Activated CD8-positive, alpha-beta T cell treated with anti-CD3 and anti-CD28 coated beads for 36 hours (primary cell): ENCODE data around the gene MVB12B. TPM values are rescaled to one million over a fixed set of nuclear protein-coding genes. Genes with fewer than 3 reads are reported as not detected.
A peak's percentile ranks its signal among the peaks of the same experiment; 100 is the strongest.
"Not testable (repeated sequence)": the region's sequence is repeated elsewhere in the genome, so short reads cannot be mapped to it uniquely, and the experiment has no call there.

Experiments
- ATAC-seq: fragments of 200-7000 bp; cut with Tn5 transposase; one replicate; pipeline ENCODE4 v1.10.0; 2021; ENCODE audit warnings: mild to moderate bottlenecking, moderate library complexity
- CTCF ChIA-PET: fragments of 350-600 bp; sonication (Branson Sonifier 250); formaldehyde crosslinking; loops from one replicate; lab custom pipeline; 2021; ENCODE audit warnings: antibody characterized with exemption; lab: Charles Lee
- POLR2A ChIA-PET: fragments of 350-600 bp; sonication (Branson Sonifier 250); formaldehyde crosslinking; loops from one replicate; lab custom pipeline; 2021; ENCODE audit warnings: antibody characterized with exemption; lab: Charles Lee
- DNase-seq: peaks from one replicate; pipeline ENCODE4 v3.0.0-alpha.2; 2020
- H3K27ac Mint-ChIP-seq: one replicate; pipeline ENCODE4 v1.8.0; 2021; ENCODE audit warnings: mild to moderate bottlenecking, mixed read lengths
- H3K27me3 Mint-ChIP-seq: one replicate; pipeline ENCODE4 v1.8.0; 2021; ENCODE audit warnings: mixed read lengths
- H3K36me3 Mint-ChIP-seq: one replicate; pipeline ENCODE4 v1.8.0; 2021; ENCODE audit warnings: low read depth, mixed read lengths
- H3K4me1 Mint-ChIP-seq: one replicate; pipeline ENCODE4 v1.8.0; 2021; ENCODE audit warnings: low read depth, mixed read lengths
- H3K4me3 Mint-ChIP-seq: one replicate; pipeline ENCODE4 v1.8.0; 2021; ENCODE audit warnings: mild to moderate bottlenecking, moderate library complexity, mixed read lengths
- H3K9me3 Mint-ChIP-seq: one replicate; pipeline ENCODE4 v1.8.0; 2021; ENCODE audit warnings: mixed read lengths
- intact Hi-C: fragments of 100-400 bp; cut with micrococcal nuclease; formaldehyde crosslinking; loops from one replicate; pipeline ENCODE4 v1.10.0; 2022
- total RNA-seq, 2 experiments: library from RNA; stranded (reverse); gene quantifications; one replicate each; pipeline ENCODE4 v1.2.3, GENCODE V29; 2021
- TF ChIP-seq, protein P1 (sequence below): fragments of 200-600 bp; IDR thresholded peaks from one replicate; pipeline ENCODE4 v1.8.0; 2022; ENCODE audit warnings: antibody characterized with exemption, mild to moderate bottlenecking

MVB12B gene, protein sequence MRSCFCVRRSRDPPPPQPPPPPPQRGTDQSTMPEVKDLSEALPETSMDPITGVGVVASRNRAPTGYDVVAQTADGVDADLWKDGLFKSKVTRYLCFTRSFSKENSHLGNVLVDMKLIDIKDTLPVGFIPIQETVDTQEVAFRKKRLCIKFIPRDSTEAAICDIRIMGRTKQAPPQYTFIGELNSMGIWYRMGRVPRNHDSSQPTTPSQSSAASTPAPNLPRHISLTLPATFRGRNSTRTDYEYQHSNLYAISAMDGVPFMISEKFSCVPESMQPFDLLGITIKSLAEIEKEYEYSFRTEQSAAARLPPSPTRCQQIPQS
- 1 to 10 TPM; 6.4 to 6.6 TPM for total RNA-seq

GRCh38 chr9:126326228-126327005 is at the start of gene MVB12B:
TSS of gene MVB12B (plus strand) at chr9:126326829. CDS start at chr9:126326930, 101 bp downstream.
- TF ChIP-seq, protein P1, sequence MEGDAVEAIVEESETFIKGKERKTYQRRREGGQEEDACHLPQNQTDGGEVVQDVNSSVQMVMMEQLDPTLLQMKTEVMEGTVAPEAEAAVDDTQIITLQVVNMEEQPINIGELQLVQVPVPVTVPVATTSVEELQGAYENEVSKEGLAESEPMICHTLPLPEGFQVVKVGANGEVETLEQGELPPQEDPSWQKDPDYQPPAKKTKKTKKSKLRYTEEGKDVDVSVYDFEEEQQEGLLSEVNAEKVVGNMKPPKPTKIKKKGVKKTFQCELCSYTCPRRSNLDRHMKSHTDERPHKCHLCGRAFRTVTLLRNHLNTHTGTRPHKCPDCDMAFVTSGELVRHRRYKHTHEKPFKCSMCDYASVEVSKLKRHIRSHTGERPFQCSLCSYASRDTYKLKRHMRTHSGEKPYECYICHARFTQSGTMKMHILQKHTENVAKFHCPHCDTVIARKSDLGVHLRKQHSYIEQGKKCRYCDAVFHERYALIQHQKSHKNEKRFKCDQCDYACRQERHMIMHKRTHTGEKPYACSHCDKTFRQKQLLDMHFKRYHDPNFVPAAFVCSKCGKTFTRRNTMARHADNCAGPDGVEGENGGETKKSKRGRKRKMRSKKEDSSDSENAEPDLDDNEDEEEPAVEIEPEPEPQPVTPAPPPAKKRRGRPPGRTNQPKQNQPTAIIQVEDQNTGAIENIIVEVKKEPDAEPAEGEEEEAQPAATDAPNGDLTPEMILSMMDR, result no peak
- Mint-ChIP-seq H3K4me3 (peak within 1 kb of the TSS; percentile 72), H3K36me3 (peaks cover 3% of the 10 kb centered on the region), H3K27ac (peak within 1 kb of the TSS; percentile 82), H3K4me1 (peaks cover 40% of the 10 kb centered on the region), H3K9me3 (peaks cover 7% of the 10 kb centered on the region), H3K27me3 (no peaks in the 10 kb centered on the region)
- ChIA-PET CTCF (interaction anchor here (0.8 to 4.1 kb wide), 8 partner anchors 8 to 192 kb away, joined by 3 to 17 read pairs (median 6); no protein-coding TSS in a partner anchor), POLR2A (interaction anchor here (1.0 to 3.2 kb wide), 3 partner anchors 8 to 71 kb away, joined by 3 to 16 read pairs (median 4); no protein-coding TSS in a partner anchor)
- ATAC-seq, result peak; percentile 68
- peak; percentile 36 for DNase-seq
- intact Hi-C loops, result loop anchor here (5.0 kb wide), 1 partner anchor 71 kb away; no protein-coding TSS in a partner anchor

GRCh38 chr9:126283799-126284465 is 42.7 kb upstream of the MVB12B start:
- peaks cover 2% of the 10 kb centered on the region for H3K27me3 Mint-ChIP-seq
- no peaks in the 10 kb centered on the region for H3K4me1 Mint-ChIP-seq
- no peak overlapping the region for H3K27ac Mint-ChIP-seq
- TF ChIP-seq, protein P1, result no peak
- H3K9me3 Mint-ChIP-seq, result no peaks in the 10 kb centered on the region
- ChIA-PET CTCF (no interaction called here), POLR2A (no interaction called here)
- intact Hi-C loops, result no loop called here
- H3K4me3 Mint-ChIP-seq, result no peak overlapping the region
- no peaks in the 10 kb centered on the region for H3K36me3 Mint-ChIP-seq
- ATAC-seq, result no peak
- DNase-seq, result no peak

DNA sequence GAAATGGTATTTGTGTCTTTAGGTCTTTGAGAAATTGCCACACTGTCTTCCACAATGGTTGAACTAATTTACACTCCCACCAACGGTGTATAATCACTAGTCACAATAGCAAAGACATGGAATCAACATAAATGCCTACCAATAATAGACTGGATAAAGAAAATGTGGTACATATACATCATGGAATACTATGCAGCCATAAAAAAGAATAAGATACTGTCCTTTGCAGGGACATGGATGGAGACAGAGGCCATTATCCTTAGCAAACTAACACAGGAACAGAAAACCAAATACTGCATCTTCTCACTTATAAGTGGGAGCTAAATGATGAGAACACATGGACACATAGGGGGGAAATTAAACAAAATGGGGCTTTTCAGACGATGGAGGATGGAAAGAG is 41.0 kb upstream of the MVB12B start:
- H3K36me3 Mint-ChIP-seq, ATAC-seq, H3K27ac Mint-ChIP-seq, H3K4me1 Mint-ChIP-seq, H3K4me3 Mint-ChIP-seq, POLR2A ChIA-PET, CTCF ChIA-PET, DNase-seq, H3K9me3 Mint-ChIP-seq, intact Hi-C loops, H3K27me3 Mint-ChIP-seq: not testable (repeated sequence)

DNA sequence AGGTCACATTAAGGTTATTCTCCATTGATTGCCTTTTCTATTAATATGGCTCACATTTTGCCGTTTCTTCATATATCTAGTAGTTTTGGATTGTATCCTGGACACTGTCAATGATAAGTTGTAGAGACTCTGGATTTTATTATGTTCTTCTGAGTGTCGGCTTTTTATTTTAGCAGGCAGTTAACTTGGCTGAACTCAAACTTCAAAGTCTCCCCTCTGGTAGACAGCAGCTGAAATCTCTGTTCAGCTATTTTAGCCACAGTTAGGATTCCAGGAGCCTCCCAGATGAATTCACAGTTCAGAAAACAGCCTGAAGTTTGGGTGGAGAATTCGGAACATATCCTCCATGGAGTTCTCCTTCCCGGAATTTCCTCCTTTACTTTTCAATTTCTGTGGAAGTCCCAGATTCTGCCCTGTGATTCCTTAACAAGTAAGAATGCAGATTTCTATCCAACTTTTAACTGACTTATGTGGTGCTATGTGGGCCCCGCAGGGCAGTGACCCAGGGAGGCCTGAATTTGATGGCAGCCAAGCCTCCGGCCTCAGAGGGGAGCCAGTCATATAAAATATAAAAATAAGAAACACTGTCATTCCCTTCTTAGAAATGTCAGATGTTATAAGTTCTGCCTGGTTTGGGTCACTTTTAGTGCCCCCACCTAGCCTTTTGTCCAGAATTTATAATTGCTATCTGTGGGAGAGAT is 39.3 kb upstream of the MVB12B start:
- H3K36me3 Mint-ChIP-seq, result no peaks in the 10 kb centered on the region
- H3K4me3 Mint-ChIP-seq, result no peak overlapping the region
- no peaks in the 10 kb centered on the region for H3K4me1 Mint-ChIP-seq
- peaks cover 4% of the 10 kb centered on the region for H3K27me3 Mint-ChIP-seq
- intact Hi-C loops, result no loop called here
- no peaks in the 10 kb centered on the region for H3K9me3 Mint-ChIP-seq
- ATAC-seq, result no peak
- ChIA-PET CTCF (no interaction called here), POLR2A (no interaction called here)
- TF ChIP-seq, protein P1, result no peak
- no peak for DNase-seq
- no peak overlapping the region for H3K27ac Mint-ChIP-seq

GRCh38 chr9:126290871-126291270 is 35.8 kb upstream of the MVB12B start:
- CTCF ChIA-PET, result interaction anchor here (1.4 kb wide), 1 partner anchor 108 kb away, joined by 3 read pairs; no protein-coding TSS in a partner anchor
- H3K36me3 Mint-ChIP-seq, result no peaks in the 10 kb centered on the region
- no peak for DNase-seq
- intact Hi-C loops, result no loop called here
- no peaks in the 10 kb centered on the region for H3K9me3 Mint-ChIP-seq
- no peaks in the 10 kb centered on the region for H3K4me1 Mint-ChIP-seq
- peaks cover 4% of the 10 kb centered on the region for H3K27me3 Mint-ChIP-seq
- no peak overlapping the region for H3K27ac Mint-ChIP-seq
- no peak for ATAC-seq
- TF ChIP-seq, protein P1, result no peak
- no peak overlapping the region for H3K4me3 Mint-ChIP-seq
- POLR2A ChIA-PET, result no interaction called here
